HG03280 (cell line): Measurements from ENCODE around the gene CHD3.

Experiments used
- ATAC-seq: cut with Tn5 transposase; IDR thresholded peaks from one replicate; pipeline ENCODE4 v1.9.1; 2021; ENCODE audit warnings: mild to moderate bottlenecking, moderate library complexity; ENCODE audit not compliant: unreplicated experiment

CHD3 gene

GRCh38 chr17:7864995-7865650, 23.5 kb upstream of the CHD3 start:
- no peak for ATAC-seq

- no peak for ATAC-seq
These were observed 20.7 kb upstream of the CHD3 start for GRCh38 chr17:7867881-7868329.

GRCh38 chr17:7873051-7873450, 15.5 kb upstream of the CHD3 start:
- no peak for ATAC-seq

GRCh38 chr17:7875804-7876370, 12.7 kb upstream of the CHD3 start:
- no peak for ATAC-seq

GRCh38 chr17:7878234-7878633, 10.4 kb upstream of the CHD3 start:
- ATAC-seq, result no peak

GRCh38 chr17:7880076-7880868, 8.3 kb upstream of the CHD3 start:
- no peak for ATAC-seq

GRCh38 chr17:7881276-7882054, 7.1 kb upstream of the CHD3 start:
- no peak for ATAC-seq

DNA sequence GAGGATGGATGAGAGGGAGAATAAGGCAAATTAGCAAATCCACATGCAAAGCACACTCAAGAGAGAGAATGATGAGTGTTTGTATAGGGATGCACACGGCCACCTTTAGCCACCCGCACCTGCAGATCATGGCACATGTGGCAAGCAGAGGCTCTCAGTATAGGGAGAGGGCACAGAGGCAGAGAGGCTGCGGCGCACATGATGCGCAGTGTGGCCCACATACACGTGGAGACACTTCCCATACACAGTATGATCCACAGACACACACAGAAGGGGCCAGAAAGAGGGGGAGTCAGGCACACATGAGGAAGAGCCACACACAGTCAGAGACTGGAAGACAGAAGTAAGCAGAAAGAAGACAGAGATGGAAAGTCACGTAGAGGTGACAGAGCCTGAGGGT, 6.5 kb upstream of the CHD3 start:
- no peak for ATAC-seq

GRCh38 chr17:7882629-7883028, 6.0 kb upstream of the CHD3 start:
- ATAC-seq, result no peak

- ATAC-seq, result no peak
These were observed 4.7 kb upstream of the CHD3 start for GRCh38 chr17:7883781-7884386.

DNA sequence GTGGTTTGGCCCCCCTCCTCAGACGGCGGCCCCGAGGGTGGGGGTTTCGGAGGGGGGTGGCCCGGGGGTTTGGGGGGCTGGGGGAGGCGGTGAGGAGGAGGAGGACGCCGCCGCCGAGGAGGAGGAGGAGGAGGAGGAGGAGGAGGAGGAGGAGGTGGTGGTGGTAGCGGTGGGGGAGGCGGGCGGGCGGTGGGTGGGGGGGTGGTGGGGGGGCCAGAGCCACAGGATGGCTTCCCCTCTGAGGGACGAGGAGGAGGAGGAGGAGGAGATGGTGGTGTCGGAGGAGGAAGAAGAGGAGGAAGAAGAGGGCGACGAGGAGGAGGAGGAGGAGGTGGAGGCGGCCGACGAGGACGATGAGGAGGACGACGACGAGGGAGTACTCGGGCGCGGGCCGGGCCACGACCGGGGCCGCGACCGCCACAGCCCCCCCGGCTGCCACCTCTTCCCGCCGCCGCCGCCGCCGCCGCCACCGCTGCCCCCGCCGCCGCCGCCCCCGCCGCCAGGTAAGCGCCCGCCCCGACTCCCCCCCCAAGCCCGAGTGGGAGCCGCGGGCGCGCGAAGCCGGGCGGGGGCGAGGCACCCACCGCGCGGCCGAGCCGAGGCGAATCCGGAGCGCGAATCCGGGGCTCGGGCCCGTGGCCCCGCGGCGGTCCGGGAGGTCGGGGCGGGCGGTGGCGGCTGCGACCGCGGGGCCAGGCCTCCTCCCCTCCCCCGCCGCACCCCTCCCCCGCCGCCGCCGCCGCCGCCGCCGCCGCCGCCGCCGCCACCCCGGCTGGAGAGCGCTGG, 3.8 kb upstream of the CHD3 start:
- peak; percentile 15 for ATAC-seq

DNA sequence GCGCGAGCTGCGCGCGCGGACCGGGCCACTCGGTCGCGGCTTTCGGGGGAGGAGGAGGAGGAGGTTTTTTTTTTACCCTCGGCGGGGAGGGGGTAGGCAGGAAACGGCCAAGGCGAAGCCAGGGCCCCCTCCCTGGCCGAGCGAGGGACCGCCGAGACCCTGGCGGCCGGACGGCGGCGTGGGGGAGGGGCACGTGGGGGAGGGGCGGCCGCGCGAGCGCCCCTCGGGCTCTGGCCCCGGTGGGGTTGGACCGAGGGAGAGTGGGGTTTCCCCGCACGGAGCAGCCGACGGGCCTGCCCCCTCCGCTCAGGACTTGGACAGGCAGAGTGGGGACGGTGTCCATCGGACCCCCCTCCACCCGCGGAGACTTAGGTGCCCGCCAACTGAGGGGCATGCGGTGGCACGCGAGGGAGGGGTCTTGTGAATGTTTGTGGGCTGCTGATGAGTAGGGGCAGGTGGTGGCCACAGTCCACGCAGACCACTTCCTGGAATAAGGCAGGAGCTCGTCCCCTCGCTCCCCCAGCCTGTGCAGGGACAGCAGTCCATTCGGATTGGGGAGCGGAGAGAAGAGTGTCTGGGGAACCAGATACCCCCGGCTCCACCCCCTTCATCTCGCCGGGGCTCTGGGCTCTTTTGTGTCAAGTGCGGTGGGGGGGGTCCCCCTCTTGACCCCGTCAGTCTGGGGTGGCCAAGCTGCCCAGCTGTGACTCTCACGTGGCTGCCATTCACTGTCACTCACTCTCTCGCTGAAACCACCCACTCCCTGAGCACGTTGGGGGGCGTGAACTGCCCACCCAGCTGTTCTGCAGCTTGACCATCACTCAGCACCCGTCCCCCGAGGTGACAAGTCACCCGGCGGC, 3.0 kb upstream of the CHD3 start:
- ATAC-seq, result peak; percentile 32

DNA sequence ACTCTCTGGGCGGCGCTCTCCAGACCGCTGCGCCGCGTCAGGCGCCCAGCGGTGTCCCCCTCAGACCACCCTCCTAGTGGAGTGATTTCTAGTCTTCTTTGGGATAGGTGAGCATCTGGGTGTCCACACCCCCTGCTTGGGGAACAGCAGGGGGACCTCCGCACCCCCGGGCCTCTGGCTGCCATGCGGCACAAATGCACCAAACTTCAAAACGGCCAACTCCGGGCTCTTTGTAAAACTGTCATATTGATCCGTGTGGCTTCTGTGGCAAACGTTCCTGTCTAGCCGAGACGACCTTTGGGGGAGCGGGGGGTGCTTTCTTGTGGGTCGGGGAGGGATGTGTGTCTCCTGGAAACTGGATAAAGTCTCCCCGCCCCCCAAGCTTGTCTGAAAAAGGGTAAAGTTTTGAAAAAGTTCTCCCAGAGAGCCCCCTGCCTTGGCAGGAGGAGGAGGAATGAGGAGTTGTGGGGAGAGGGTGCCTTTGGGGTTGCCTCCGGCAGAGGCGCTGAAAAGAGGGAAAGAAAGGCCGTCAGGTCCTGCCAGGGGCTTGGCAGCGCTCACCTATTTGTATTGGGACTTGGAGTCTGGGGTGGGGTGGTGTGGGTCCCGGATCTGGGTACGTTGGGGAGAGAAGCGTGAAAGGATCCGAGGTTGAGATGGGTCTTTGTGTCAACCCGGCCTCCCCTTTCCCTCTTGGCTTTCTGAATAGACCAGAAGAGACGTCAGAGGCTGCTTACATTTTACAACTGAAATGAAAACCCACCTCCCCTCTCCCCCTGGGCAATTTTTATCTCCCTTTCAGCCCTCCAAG, 2.2 kb upstream of the CHD3 start:
- no peak for ATAC-seq

DNA sequence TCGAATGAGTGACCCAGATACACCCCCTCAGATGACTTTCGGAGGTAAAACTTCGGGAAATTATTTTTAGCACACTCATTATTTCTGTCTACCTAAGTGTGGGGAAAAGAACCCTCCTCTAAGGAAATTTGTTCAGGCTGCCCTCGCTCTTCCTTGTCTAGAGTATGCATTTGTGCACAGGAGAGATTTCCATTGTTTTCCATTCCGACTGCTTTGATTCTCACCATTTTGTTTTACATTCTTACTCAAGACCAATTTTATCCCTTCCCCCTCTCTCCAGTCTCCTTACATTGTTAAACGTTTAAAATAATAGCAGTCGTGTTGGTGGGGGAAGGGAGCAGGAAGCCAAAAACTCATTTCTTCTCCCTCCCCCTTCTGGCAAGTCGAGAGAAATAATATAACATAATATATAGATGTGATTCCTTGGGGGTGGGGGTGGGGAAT, 1.5 kb upstream of the CHD3 start:
- ATAC-seq, result no peak

- ATAC-seq, result peak; percentile 41
These were observed 956 bp upstream of the CHD3 start for GRCh38 chr17:7887482-7888183.

- no peak for ATAC-seq
These were observed 772 bp downstream of the CHD3 start for GRCh38 chr17:7889166-7889955.
